RPMI7951 (cell line): ENCODE measurements around the gene ATP6V1C2. TPM values are rescaled to one million over a fixed set of nuclear protein-coding genes. Genes with fewer than 3 reads are reported as not detected.
A peak's percentile ranks its signal among the peaks of the same experiment; 100 is the strongest.

Source experiments
- DNase-seq: peaks from one replicate; pipeline ENCODE4 v3.0.0-alpha.2; 2012; ENCODE audit warnings: low read depth
- total RNA-seq: library from RNA; depleted of rRNA; stranded (reverse); fragments of >200 nt; shearing (Covaris generic); gene quantifications from 2 replicates; pipeline ENCODE4 v1.2.3, GENCODE V29; 2014; rRNA removed

ATP6V1C2 gene
- total RNA-seq, 1 experiment from 2014 or later = 0.12 TPM

GRCh38 chr2:10834068-10834655, 112.7 kb downstream of the ATP6V1C2 start:
- peak; percentile 14 for DNase-seq

Other genes starting within 250 kb of the ATP6V1C2 start
- 39.5 and 39.9 TPM in 2 replicates for gene NOL10, start 31.7 kb upstream of the ATP6V1C2 start, total RNA-seq
- 518 and 538 TPM in 2 replicates for gene PDIA6, start 91.2 kb downstream of the ATP6V1C2 start, total RNA-seq
- gene KCNF1, start 190.3 kb downstream of the ATP6V1C2 start, total RNA-seq = 0.49 TPM in 1 of 2 replicates, not detected in the other